ENCODE results near the gene PTPRE.

Gene PTPRE

GRCh38 chr10:127908106-127908958 is 1.4 kb downstream of the PTPRE start:
- DNase-seq (ENCODE audit: low spot score): peak; percentile 78

- DNase-seq (ENCODE audit: low spot score): no peak
Observed at GRCh38 chr10:127908959-127909267, 2.0 kb downstream of the PTPRE start.

GRCh38 chr10:127909716-127910463 is 3.0 kb downstream of the PTPRE start:
- DNase-seq (ENCODE audit: low spot score): no peak

GRCh38 chr10:127910464-127910770 is 3.5 kb downstream of the PTPRE start:
- no peak for DNase-seq (ENCODE audit: low spot score)

GRCh38 chr10:127911218-127911866 is 4.4 kb downstream of the PTPRE start:
- DNase-seq (ENCODE audit: low spot score): no peak

GRCh38 chr10:127911867-127912257 is 5.0 kb downstream of the PTPRE start:
- no peak for DNase-seq (ENCODE audit: low spot score)

- no peak for DNase-seq (ENCODE audit: low spot score)
Observed at GRCh38 chr10:127912607-127913367, 5.9 kb downstream of the PTPRE start.

GRCh38 chr10:127913368-127913759 is 6.5 kb downstream of the PTPRE start:
- DNase-seq (ENCODE audit: low spot score): no peak

GRCh38 chr10:127915324-127915723 is 8.4 kb downstream of the PTPRE start:
- no peak for DNase-seq (ENCODE audit: low spot score)

GRCh38 chr10:127916826-127917225 is 9.9 kb downstream of the PTPRE start:
- no peak for DNase-seq (ENCODE audit: low spot score)

- DNase-seq (ENCODE audit: low spot score): no peak
Observed at GRCh38 chr10:127918572-127918971, 11.7 kb downstream of the PTPRE start.

GRCh38 chr10:127919418-127920271 is 12.7 kb downstream of the PTPRE start:
- DNase-seq (ENCODE audit: low spot score): peak; percentile 79

GRCh38 chr10:127920306-127921074 is 13.6 kb downstream of the PTPRE start:
- no peak for DNase-seq (ENCODE audit: low spot score)

GRCh38 chr10:127921075-127921752 is 14.3 kb downstream of the PTPRE start:
- DNase-seq (ENCODE audit: low spot score): no peak

GRCh38 chr10:127921753-127922145 is 14.8 kb downstream of the PTPRE start:
- no peak for DNase-seq (ENCODE audit: low spot score)

- no peak for DNase-seq (ENCODE audit: low spot score)
Observed at GRCh38 chr10:127922206-127922605, 15.3 kb downstream of the PTPRE start.

- peak; percentile 88 for DNase-seq (ENCODE audit: low spot score)
Observed at GRCh38 chr10:127922675-127923366, 15.9 kb downstream of the PTPRE start.

GRCh38 chr10:127923646-127924045 is 16.7 kb downstream of the PTPRE start:
- no peak for DNase-seq (ENCODE audit: low spot score)

- DNase-seq (ENCODE audit: low spot score): no peak
Observed at GRCh38 chr10:127925471-127926207, 18.7 kb downstream of the PTPRE start.

Data from AG08395 (cell line).